HCT116 (cell line): Measurements from ENCODE around the gene CELF2. TPM values are rescaled to one million over a fixed set of nuclear protein-coding genes. Genes with fewer than 3 reads are reported as not detected.

Source experiments
- ATAC-seq: fragments of 200-7000 bp; cut with Tn5 transposase; 2 replicates; pipeline ENCODE4 v1.9.1; 2020; ENCODE audit warnings: mild to moderate bottlenecking, moderate library complexity
- BruUV-seq: library from RNA; stranded (reverse); fragments of 400-500 nt; replicated peaks from 2 replicates; lab custom pipeline; 2021; lab: Mats Ljungman, UMichigan
- CTCF ChIA-PET: fragments of 300-600 bp; sonication (Branson Sonifier 250); formaldehyde crosslinking; loops from one replicate; lab custom pipeline; 2021; ENCODE audit warnings: antibody characterized with exemption; lab: Charles Lee
- POLR2A ChIA-PET: fragments of 300-600, 350-600 bp; sonication (Branson Sonifier 250); formaldehyde crosslinking; loops from one replicate; lab custom pipeline; 2021; ENCODE audit warnings: antibody characterized with exemption; lab: Charles Lee
- RAD21 ChIA-PET, 2 experiments: fragments of 300-600 bp; sonication (Branson Sonifier 250); formaldehyde crosslinking; loops; one replicate each; lab custom pipeline; 2023; ENCODE audit warnings: low total read pairs in 2 of 2; ENCODE audit not compliant: uncharacterized antibody in 2 of 2, unreplicated experiment in 2 of 2, low non-redundant PET in 1 of 2; lab: Charles Lee
- DNase-seq: peaks from one replicate; pipeline ENCODE4 v3.0.0-alpha.2; 2010; ENCODE audit warnings: low read depth, low spot score
- H2AFZ ChIP-seq: fragments of 200-600 bp; shearing (Covaris generic), sonication (generic); 2 replicates; pipeline ENCODE4 v1.6.1; 2017; ENCODE audit warnings: low read depth, mixed run types, mixed read lengths, antibody characterized with exemption, low read length; ENCODE audit not compliant: poor library complexity, severe bottlenecking
- H3K27ac ChIP-seq: 2 replicates; pipeline ENCODE4 v1.5.1; 2012; ENCODE audit warnings: low read depth, low read length
- H3K27me3 ChIP-seq: fragments of 200-600 bp; sonication (generic); 2 replicates; pipeline ENCODE4 v1.6.1; 2016; ENCODE audit warnings: mixed run types, low read length, mixed read lengths; ENCODE audit not compliant: insufficient read depth
- H3K36me3 ChIP-seq, 2 experiments: fragments of 200-500 bp in 1 of 2; fragments of 200-600 bp in 1 of 2; sonication (Bioruptor generic) in 1 of 2; sonication (generic) in 1 of 2; 2 replicates each; pipeline versions ENCODE4 v1.5.1 to v1.6.1; 2014 to 2016; ENCODE audit warnings: low read length in 2 of 2, inconsistent platforms in 1 of 2, mixed read lengths in 1 of 2, mixed run types in 1 of 2; ENCODE audit not compliant: insufficient read depth in 2 of 2, control insufficient read depth in 1 of 2
- H3K4me1 ChIP-seq, 2 experiments: fragments of 200-600 bp in 1 of 2; sonication (generic) in 1 of 2; 2 replicates each; pipeline versions ENCODE4 v1.5.1 to v1.6.1; 2012 to 2017; ENCODE audit warnings: low read length in 2 of 2, inconsistent platforms in 1 of 2, mild to moderate bottlenecking in 1 of 2, mixed read lengths in 1 of 2, mixed run types in 1 of 2, moderate library complexity in 1 of 2; ENCODE audit not compliant: insufficient read depth in 2 of 2, control insufficient read depth in 1 of 2
- H3K4me2 ChIP-seq: fragments of 200-600 bp; sonication (generic); 2 replicates; pipeline ENCODE4 v1.6.1; 2017; ENCODE audit warnings: mixed run types, low read length, mixed read lengths
- H3K4me3 ChIP-seq, 2 experiments: fragments of 200-600 bp in 1 of 2; sonication (generic) in 1 of 2; replicated peaks in 1 of 2; 2 replicates each; pipeline ENCODE4 v1.5.1; 2011 to 2016; ENCODE audit warnings: low read length in 2 of 2, control low read depth in 1 of 2, low read depth in 1 of 2, mild to moderate bottlenecking in 1 of 2, mixed read lengths in 1 of 2, mixed run types in 1 of 2
- H3K79me2 ChIP-seq: fragments of 200-600 bp; sonication (generic); 2 replicates; pipeline ENCODE4 v1.6.1; 2017; ENCODE audit warnings: mild to moderate bottlenecking, mixed run types, low read length, moderate library complexity, mixed read lengths; ENCODE audit not compliant: insufficient read depth
- H3K9ac ChIP-seq: fragments of 200-600 bp; sonication (generic); 2 replicates; pipeline ENCODE4 v1.6.1; 2016; ENCODE audit warnings: low read length, mixed read lengths
- H3K9me2 ChIP-seq: fragments of 200-600 bp; sonication (generic), shearing (Covaris generic); 2 replicates; pipeline ENCODE4 v1.6.1; 2017; ENCODE audit warnings: mixed run types, mild to moderate bottlenecking, moderate library complexity; ENCODE audit not compliant: insufficient read depth
- H3K9me3 ChIP-seq, 2 experiments: fragments of 200-500 bp in 1 of 2; fragments of 200-600 bp in 1 of 2; sonication (Bioruptor generic) in 1 of 2; sonication (generic) in 1 of 2; 2 replicates each; pipeline ENCODE4 v1.6.1; 2014 to 2017; ENCODE audit warnings: low read length in 2 of 2, mixed read lengths in 2 of 2, inconsistent platforms in 1 of 2, low read depth in 1 of 2, mild to moderate bottlenecking in 1 of 2, mixed run types in 1 of 2, moderate library complexity in 1 of 2; ENCODE audit not compliant: control insufficient read depth in 1 of 2, insufficient read depth in 1 of 2
- H4K20me1 ChIP-seq: fragments of 200-600 bp; sonication (generic), shearing (Covaris generic); 2 replicates; pipeline ENCODE4 v1.6.1; 2017; ENCODE audit warnings: mixed run types, mild to moderate bottlenecking, moderate library complexity; ENCODE audit not compliant: insufficient read depth
- CEBPB ChIP-seq: IDR thresholded peaks from 2 replicates; pipeline ENCODE4 v1.6.1; 2012; ENCODE audit warnings: low read depth
- ELF1 ChIP-seq: IDR thresholded peaks from 2 replicates; pipeline ENCODE4 v1.6.1; 2012; ENCODE audit warnings: low read depth, borderline replicate concordance
- EZH2 ChIP-seq: fragments of 200-600 bp; sonication (generic); IDR thresholded peaks from 2 replicates; pipeline ENCODE4 v1.6.1; 2017; ENCODE audit warnings: antibody characterized with exemption, mixed run types
- EZH2phosphoT487 ChIP-seq: fragments of 200-600 bp; IDR thresholded peaks from 2 replicates; pipeline ENCODE4 v1.6.1; 2018; ENCODE audit warnings: antibody characterized with exemption, borderline replicate concordance
- JUND ChIP-seq: IDR thresholded peaks from 2 replicates; pipeline ENCODE4 v1.6.1; 2012
- MAX ChIP-seq: IDR thresholded peaks from 2 replicates; pipeline ENCODE4 v1.6.1; 2012
- POLR2A ChIP-seq: IDR thresholded peaks from 2 replicates; pipeline ENCODE4 v1.7.0; 2011; ENCODE audit warnings: borderline replicate concordance; ENCODE audit not compliant: insufficient read depth, insufficient read length; ENCODE audit errors: extremely low read depth
- SP1 ChIP-seq: IDR thresholded peaks from 2 replicates; pipeline ENCODE4 v1.6.1; 2012; ENCODE audit warnings: low read depth
- SRF ChIP-seq: IDR thresholded peaks from 2 replicates; pipeline ENCODE4 v1.6.1; 2012; ENCODE audit warnings: low read depth
- TCF7L2 ChIP-seq: IDR thresholded peaks from 2 replicates; pipeline ENCODE4 v1.7.0; 2011; ENCODE audit warnings: borderline replicate concordance, inconsistent platforms; ENCODE audit not compliant: insufficient read depth, insufficient read length; ENCODE audit errors: extremely low read depth
- YY1 ChIP-seq: IDR thresholded peaks from 2 replicates; pipeline ENCODE4 v1.6.1; 2011; ENCODE audit warnings: low read length, low read depth, moderate library complexity, mild to moderate bottlenecking; ENCODE audit not compliant: insufficient replicate concordance; ENCODE audit errors: extremely low read depth
- intact Hi-C: fragments of 100-400 bp; cut with micrococcal nuclease; formaldehyde crosslinking; loops from 2 replicates; pipeline ENCODE4 v1.10.0; 2022
- total RNA-seq: library from RNA; stranded (reverse); gene quantifications from one replicate; pipeline ENCODE4 v1.2.1, GENCODE V29; 2021; ENCODE audit not compliant: unreplicated experiment
- TF ChIP-seq, protein P1 (sequence below), 3 experiments: fragments of 200-600 bp in 1 of 3; sonication (generic) in 1 of 3; IDR thresholded peaks in 2 of 3; conservative IDR thresholded peaks in 1 of 3; 2 replicates each; pipeline ENCODE4 v1.5.1; 2012 to 2017; ENCODE audit warnings: low read depth in 2 of 3, low read length in 2 of 3, antibody characterized with exemption in 1 of 3, borderline replicate concordance in 1 of 3, control low read depth in 1 of 3, mild to moderate bottlenecking in 1 of 3, mixed read lengths in 1 of 3, mixed run types in 1 of 3, moderate library complexity in 1 of 3; ENCODE audit not compliant: insufficient read depth in 1 of 3
- TF ChIP-seq, protein P2 (sequence below): IDR thresholded peaks from 2 replicates; pipeline ENCODE4 v1.6.1; 2012

CELF2 gene
- total RNA-seq, 1 experiment from 2014 or later, result 0.66 TPM

DNA sequence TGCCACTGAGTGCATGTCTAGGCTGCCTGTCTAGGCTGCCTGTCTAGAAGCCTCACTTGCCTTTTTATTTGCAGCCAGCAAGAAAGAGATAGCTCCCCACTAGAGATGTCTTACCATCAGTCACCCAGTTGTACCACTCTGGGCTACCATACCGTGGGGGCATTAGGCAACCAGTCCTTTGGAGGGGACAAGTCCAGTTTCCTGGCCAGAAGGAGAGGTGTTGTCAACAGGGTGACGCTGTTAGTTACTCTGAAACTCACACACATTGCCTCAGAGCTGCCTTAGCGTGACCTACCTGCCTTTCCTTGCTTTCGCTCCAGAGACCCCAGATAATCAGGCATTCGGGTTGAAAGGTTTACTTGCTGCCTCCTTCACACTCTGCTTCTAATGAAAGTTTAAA, 155.4 kb downstream of the CELF2 start:
- no peaks in the 10 kb centered on the region for H3K79me2 ChIP-seq
- H3K27ac ChIP-seq, result no peak overlapping the region
- no peak overlapping the region for H3K4me2 ChIP-seq
- no peaks in the 10 kb centered on the region for H3K9me2 ChIP-seq
- CTCF ChIA-PET, result no interaction called here
- POLR2A ChIA-PET, result no interaction called here
- BruUV-seq, result no TSS peak
- H3K27me3 ChIP-seq, result peaks cover 16% of the 10 kb centered on the region; the same call in 1 of the 2 replicates
- H3K9ac ChIP-seq, result no peak overlapping the region
- H2AFZ ChIP-seq, result no peak overlapping the region
- DNase-seq, result no peak
- no peaks in the 10 kb centered on the region for H3K36me3 ChIP-seq
- ATAC-seq, result no peak
- intact Hi-C loops, result no loop called here
- RAD21 ChIA-PET, result no interaction called here
- no peak overlapping the region for H3K4me3 ChIP-seq
- no peaks in the 10 kb centered on the region for H4K20me1 ChIP-seq
- H3K9me3 ChIP-seq, result no peaks in the 10 kb centered on the region
- TF ChIP-seq JUND, result no peak
- no peak for TF ChIP-seq SP1
- TF ChIP-seq YY1, result no peak
- TF ChIP-seq, protein P1, sequence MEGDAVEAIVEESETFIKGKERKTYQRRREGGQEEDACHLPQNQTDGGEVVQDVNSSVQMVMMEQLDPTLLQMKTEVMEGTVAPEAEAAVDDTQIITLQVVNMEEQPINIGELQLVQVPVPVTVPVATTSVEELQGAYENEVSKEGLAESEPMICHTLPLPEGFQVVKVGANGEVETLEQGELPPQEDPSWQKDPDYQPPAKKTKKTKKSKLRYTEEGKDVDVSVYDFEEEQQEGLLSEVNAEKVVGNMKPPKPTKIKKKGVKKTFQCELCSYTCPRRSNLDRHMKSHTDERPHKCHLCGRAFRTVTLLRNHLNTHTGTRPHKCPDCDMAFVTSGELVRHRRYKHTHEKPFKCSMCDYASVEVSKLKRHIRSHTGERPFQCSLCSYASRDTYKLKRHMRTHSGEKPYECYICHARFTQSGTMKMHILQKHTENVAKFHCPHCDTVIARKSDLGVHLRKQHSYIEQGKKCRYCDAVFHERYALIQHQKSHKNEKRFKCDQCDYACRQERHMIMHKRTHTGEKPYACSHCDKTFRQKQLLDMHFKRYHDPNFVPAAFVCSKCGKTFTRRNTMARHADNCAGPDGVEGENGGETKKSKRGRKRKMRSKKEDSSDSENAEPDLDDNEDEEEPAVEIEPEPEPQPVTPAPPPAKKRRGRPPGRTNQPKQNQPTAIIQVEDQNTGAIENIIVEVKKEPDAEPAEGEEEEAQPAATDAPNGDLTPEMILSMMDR (IDR thresholded peaks at IDR 0.05 in 2 of 3, conservative IDR thresholded peaks at IDR 0.05 in 1 of 3; ENCODE audit: borderline replicate concordance in 1 of 3, insufficient read depth in 1 of 3, low read depth in 2 of 3, low read length in 2 of 3), result no peak
- no peak for TF ChIP-seq POLR2A
- TF ChIP-seq CEBPB, result no peak
- TF ChIP-seq TCF7L2, result no peak
- TF ChIP-seq EZH2phosphoT487, result no peak
- TF ChIP-seq MAX, result no peak
- TF ChIP-seq ELF1, result no peak
- TF ChIP-seq, protein P2, sequence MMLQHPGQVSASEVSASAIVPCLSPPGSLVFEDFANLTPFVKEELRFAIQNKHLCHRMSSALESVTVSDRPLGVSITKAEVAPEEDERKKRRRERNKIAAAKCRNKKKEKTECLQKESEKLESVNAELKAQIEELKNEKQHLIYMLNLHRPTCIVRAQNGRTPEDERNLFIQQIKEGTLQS, result no peak
- no peak for TF ChIP-seq EZH2
- no peak for TF ChIP-seq SRF
- H3K4me1 ChIP-seq, result no peaks in the 10 kb centered on the region
